Astrocyte of the spinal cord (primary cell): ENCODE data around the gene ABCC2.
"Not testable (repeated sequence)": the region's sequence is repeated elsewhere in the genome, so short reads cannot be mapped to it uniquely, and the experiment has no call there.

Experiments
- DNase-seq: peaks from one replicate; pipeline ENCODE4 v3.0.0; 2011; ENCODE audit warnings: low read depth, low spot score
- H3K4me3 ChIP-seq: 2 replicates; pipeline ENCODE4 v1.5.1; 2011; ENCODE audit warnings: low read depth, mild to moderate bottlenecking, low read length, moderate library complexity
- in situ Hi-C: cut with HindIII; loops from 2 replicates; pipeline ENCODE4 v1.10.0; 2017; ENCODE audit warnings: low sequenced_read_pairs
- TF ChIP-seq, protein P1 (sequence below): IDR thresholded peaks from 2 replicates; pipeline ENCODE4 v1.5.1; 2012; ENCODE audit warnings: low read depth, mild to moderate bottlenecking, low read length, inconsistent platforms

ABCC2 gene

GRCh38 chr10:99782447-99783286 lies at the start of gene ABCC2:
TSS of gene ABCC2 (plus strand) at chr10:99782640. CDS start at chr10:99782845, 205 bp downstream.
- TF ChIP-seq, protein P1, sequence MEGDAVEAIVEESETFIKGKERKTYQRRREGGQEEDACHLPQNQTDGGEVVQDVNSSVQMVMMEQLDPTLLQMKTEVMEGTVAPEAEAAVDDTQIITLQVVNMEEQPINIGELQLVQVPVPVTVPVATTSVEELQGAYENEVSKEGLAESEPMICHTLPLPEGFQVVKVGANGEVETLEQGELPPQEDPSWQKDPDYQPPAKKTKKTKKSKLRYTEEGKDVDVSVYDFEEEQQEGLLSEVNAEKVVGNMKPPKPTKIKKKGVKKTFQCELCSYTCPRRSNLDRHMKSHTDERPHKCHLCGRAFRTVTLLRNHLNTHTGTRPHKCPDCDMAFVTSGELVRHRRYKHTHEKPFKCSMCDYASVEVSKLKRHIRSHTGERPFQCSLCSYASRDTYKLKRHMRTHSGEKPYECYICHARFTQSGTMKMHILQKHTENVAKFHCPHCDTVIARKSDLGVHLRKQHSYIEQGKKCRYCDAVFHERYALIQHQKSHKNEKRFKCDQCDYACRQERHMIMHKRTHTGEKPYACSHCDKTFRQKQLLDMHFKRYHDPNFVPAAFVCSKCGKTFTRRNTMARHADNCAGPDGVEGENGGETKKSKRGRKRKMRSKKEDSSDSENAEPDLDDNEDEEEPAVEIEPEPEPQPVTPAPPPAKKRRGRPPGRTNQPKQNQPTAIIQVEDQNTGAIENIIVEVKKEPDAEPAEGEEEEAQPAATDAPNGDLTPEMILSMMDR, result no peak
- no peak for DNase-seq
- H3K4me3 ChIP-seq, result no peak within 1 kb of the TSS
- in situ Hi-C loops, result no loop called here

- H3K4me3 ChIP-seq, result no peak overlapping the region
- DNase-seq, result no peak
- TF ChIP-seq, protein P1, result no peak
- in situ Hi-C loops, result no loop called here
Measured at GRCh38 chr10:99733366-99733765, 49.1 kb upstream of the ABCC2 start.

- DNase-seq, H3K4me3 ChIP-seq, in situ Hi-C loops: not testable (repeated sequence)
Measured at GRCh38 chr10:99734111-99734510, 48.3 kb upstream of the ABCC2 start.

DNA sequence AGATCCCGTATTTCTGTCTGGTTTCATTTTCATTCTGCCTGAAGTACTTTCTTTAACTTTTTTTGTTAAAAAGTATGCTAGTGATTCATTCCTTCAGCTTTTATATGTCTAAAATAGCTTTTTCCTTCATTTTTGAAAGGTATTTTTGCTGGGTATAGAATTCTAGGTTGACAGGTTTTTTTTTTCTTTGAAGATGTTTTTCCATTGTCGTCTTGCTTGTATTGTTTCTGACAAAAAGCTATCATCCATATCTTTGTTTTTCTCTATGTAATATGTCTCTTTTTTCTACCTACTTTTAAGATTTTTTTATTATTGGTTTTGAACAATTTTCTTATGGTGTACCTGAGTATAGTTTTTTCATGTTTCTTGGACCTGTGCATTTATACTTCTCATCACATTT lies 42.2 kb upstream of the ABCC2 start:
- in situ Hi-C loops, result no loop called here
- DNase-seq, result no peak
- H3K4me3 ChIP-seq, result no peak overlapping the region
- TF ChIP-seq, protein P1, result no peak

- in situ Hi-C loops, result no loop called here
- TF ChIP-seq, protein P1, result no peak
- no peak for DNase-seq
Measured at GRCh38 chr10:99740933-99741559, 41.4 kb upstream of the ABCC2 start.

GRCh38 chr10:99742254-99742653 lies 40.2 kb upstream of the ABCC2 start:
- DNase-seq, result no peak
- in situ Hi-C loops, result no loop called here
- TF ChIP-seq, protein P1, result no peak
- no peak overlapping the region for H3K4me3 ChIP-seq

More at GRCh38 chr10:99740933-99741559, 41.4 kb upstream of the ABCC2 start:
- no peak overlapping the region for H3K4me3 ChIP-seq

- peak; percentile 9 for DNase-seq
- TF ChIP-seq, protein P1, result no peak
- in situ Hi-C loops, result no loop called here
- no peak overlapping the region for H3K4me3 ChIP-seq
Measured at GRCh38 chr10:99742701-99743100, 39.7 kb upstream of the ABCC2 start.
